Tibial artery (tissue), 4 donors: Measurements from ENCODE around the gene DGKI.

ENCODE experiments used
- DNase-seq, 2 donors: peaks; one replicate each; pipeline ENCODE4 v3.0.0-alpha.2; 2019
- H3K27ac ChIP-seq, 2 donors: fragments of 200-600 bp; sonication (generic) in 1 of 2; 1 replicate in 1 of 2; 2 replicates in 1 of 2; pipeline ENCODE4 v1.5.1; 2018 to 2019; ENCODE audit warnings: mild to moderate bottlenecking in 1 of 2
- H3K27me3 ChIP-seq, 2 donors: fragments of 200-600 bp; sonication (generic) in 1 of 2; one replicate each; pipeline versions ENCODE4 v1.5.1 to v1.6.0; 2016 to 2019
- H3K36me3 ChIP-seq, 3 donors: fragments of 200-600 bp; sonication (generic) in 2 of 3; one replicate each; pipeline ENCODE4 v1.5.1; 2016 to 2019; ENCODE audit warnings: mild to moderate bottlenecking in 2 of 3
- H3K4me1 ChIP-seq, 4 donors: fragments of 200-600 bp; sonication (generic) in 2 of 4; 1 replicate in 3 of 4; 2 replicates in 1 of 4; pipeline ENCODE4 v1.5.1; 2016 to 2019
- H3K4me3 ChIP-seq, 2 donors: fragments of 200-600 bp; sonication (generic) in 1 of 2; 1 replicate in 1 of 2; 2 replicates in 1 of 2; pipeline ENCODE4 v1.5.1; 2018 to 2019; ENCODE audit warnings: mild to moderate bottlenecking in 2 of 2
- H3K9me3 ChIP-seq, 3 donors: fragments of 200-600 bp; sonication (generic) in 1 of 3; one replicate each; pipeline ENCODE4 v1.5.1; 2016 to 2019
- intact Hi-C: fragments of 100-400 bp; cut with DNase I; formaldehyde crosslinking; loops from one replicate; pipeline ENCODE4 v1.15.0; 2023; ENCODE audit warnings: low total_unique reads
- TF ChIP-seq, protein P1 (sequence below), 2 experiments: fragments of 200-600 bp in 1 of 2; fragments of 450-650 bp in 1 of 2; IDR thresholded peaks; one replicate each; pipeline ENCODE4 v1.5.1; 2017 to 2019; ENCODE audit warnings: antibody characterized with exemption in 2 of 2, mild to moderate bottlenecking in 1 of 2, moderate library complexity in 1 of 2

The DGKI gene

GRCh38 chr7:137547485-137547884, 299.3 kb downstream of the DGKI start:
- intact Hi-C loops, result no loop called here
- H3K4me1 ChIP-seq, result no peaks in the 10 kb centered on the region
- no peak for DNase-seq
- TF ChIP-seq, protein P1, sequence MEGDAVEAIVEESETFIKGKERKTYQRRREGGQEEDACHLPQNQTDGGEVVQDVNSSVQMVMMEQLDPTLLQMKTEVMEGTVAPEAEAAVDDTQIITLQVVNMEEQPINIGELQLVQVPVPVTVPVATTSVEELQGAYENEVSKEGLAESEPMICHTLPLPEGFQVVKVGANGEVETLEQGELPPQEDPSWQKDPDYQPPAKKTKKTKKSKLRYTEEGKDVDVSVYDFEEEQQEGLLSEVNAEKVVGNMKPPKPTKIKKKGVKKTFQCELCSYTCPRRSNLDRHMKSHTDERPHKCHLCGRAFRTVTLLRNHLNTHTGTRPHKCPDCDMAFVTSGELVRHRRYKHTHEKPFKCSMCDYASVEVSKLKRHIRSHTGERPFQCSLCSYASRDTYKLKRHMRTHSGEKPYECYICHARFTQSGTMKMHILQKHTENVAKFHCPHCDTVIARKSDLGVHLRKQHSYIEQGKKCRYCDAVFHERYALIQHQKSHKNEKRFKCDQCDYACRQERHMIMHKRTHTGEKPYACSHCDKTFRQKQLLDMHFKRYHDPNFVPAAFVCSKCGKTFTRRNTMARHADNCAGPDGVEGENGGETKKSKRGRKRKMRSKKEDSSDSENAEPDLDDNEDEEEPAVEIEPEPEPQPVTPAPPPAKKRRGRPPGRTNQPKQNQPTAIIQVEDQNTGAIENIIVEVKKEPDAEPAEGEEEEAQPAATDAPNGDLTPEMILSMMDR (IDR thresholded peaks at IDR 0.05), result no peak
- no peaks in the 10 kb centered on the region for H3K9me3 ChIP-seq
- H3K36me3 ChIP-seq, result no peaks in the 10 kb centered on the region
- H3K27me3 ChIP-seq, result no peaks in the 10 kb centered on the region
- no peak overlapping the region for H3K4me3 ChIP-seq
- no peak overlapping the region for H3K27ac ChIP-seq

GRCh38 chr7:137546671-137547070, 300.1 kb downstream of the DGKI start:
- intact Hi-C loops, result no loop called here
- no peak for DNase-seq
- no peaks in the 10 kb centered on the region for H3K27me3 ChIP-seq
- H3K9me3 ChIP-seq, result no peaks in the 10 kb centered on the region
- no peak overlapping the region for H3K4me3 ChIP-seq
- no peak overlapping the region for H3K27ac ChIP-seq
- TF ChIP-seq, protein P1 (IDR thresholded peaks at IDR 0.05), result no peak
- H3K36me3 ChIP-seq, result no peaks in the 10 kb centered on the region
- no peaks in the 10 kb centered on the region for H3K4me1 ChIP-seq

DNA sequence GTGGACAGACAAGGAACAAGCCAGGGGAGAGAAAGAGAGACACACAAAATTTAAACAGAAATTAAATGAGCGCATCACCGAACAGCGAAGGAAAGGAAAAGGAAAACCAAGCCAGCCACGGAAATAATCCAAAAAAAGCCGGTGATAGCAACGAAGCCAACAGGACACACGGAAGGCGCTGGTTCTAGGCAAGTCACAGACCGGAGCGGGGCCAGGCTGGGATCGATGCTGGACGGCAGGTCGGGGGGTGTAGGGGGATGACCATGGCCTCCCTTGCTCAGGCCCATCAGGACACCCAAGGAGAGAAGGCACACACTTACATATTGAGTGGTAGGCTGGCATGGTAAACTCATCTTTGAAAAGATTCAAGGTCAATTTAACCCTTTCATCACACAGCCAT, 300.8 kb downstream of the DGKI start:
- TF ChIP-seq, protein P1 (IDR thresholded peaks at IDR 0.05), result no peak
- no peak overlapping the region for H3K27ac ChIP-seq
- intact Hi-C loops, result no loop called here
- H3K4me3 ChIP-seq, result no peak overlapping the region
- no peak for DNase-seq
- H3K36me3 ChIP-seq, result no peaks in the 10 kb centered on the region
- no peaks in the 10 kb centered on the region for H3K9me3 ChIP-seq
- H3K27me3 ChIP-seq, result no peaks in the 10 kb centered on the region
- no peaks in the 10 kb centered on the region for H3K4me1 ChIP-seq

- intact Hi-C loops, result no loop called here
- H3K9me3 ChIP-seq, result no peaks in the 10 kb centered on the region
- H3K27ac ChIP-seq, result no peak overlapping the region
- H3K27me3 ChIP-seq, result no peaks in the 10 kb centered on the region
- H3K4me1 ChIP-seq, result no peaks in the 10 kb centered on the region
- no peak overlapping the region for H3K4me3 ChIP-seq
- TF ChIP-seq, protein P1 (IDR thresholded peaks at IDR 0.05), result no peak
- H3K36me3 ChIP-seq, result no peaks in the 10 kb centered on the region
- no peak for DNase-seq
Observed at GRCh38 chr7:137545059-137545716, 301.6 kb downstream of the DGKI start.

- H3K27ac ChIP-seq, result no peak overlapping the region
- intact Hi-C loops, result no loop called here
- no peaks in the 10 kb centered on the region for H3K4me1 ChIP-seq
- TF ChIP-seq, protein P1 (IDR thresholded peaks at IDR 0.05), result no peak
- DNase-seq, result no peak
- no peaks in the 10 kb centered on the region for H3K27me3 ChIP-seq
- no peaks in the 10 kb centered on the region for H3K9me3 ChIP-seq
- no peaks in the 10 kb centered on the region for H3K36me3 ChIP-seq
- H3K4me3 ChIP-seq, result no peak overlapping the region
Observed at GRCh38 chr7:137544453-137545058, 302.2 kb downstream of the DGKI start.
